CD4-positive, CD25-positive, alpha-beta regulatory T cell (primary cell): ENCODE data around the gene BPHL. TPM values are rescaled to one million over a fixed set of nuclear protein-coding genes. Genes with fewer than 3 reads are reported as not detected.
A peak's percentile ranks its signal among the peaks of the same experiment; 100 is the strongest.

ENCODE experiments used
- ATAC-seq, 2 donors: fragments of 150-1000 bp; cut with Tn5 transposase; one replicate each; pipeline ENCODE4 v1.10.0; 2021; ENCODE audit warnings: low read depth in 2 of 2, moderate number of reproducible peaks in 2 of 2, moderate library complexity in 1 of 2
- DNase-seq, 3 donors: peaks; one replicate each; pipeline versions ENCODE4 v3.0.0 to v3.0.0-alpha.2; 2012 to 2022; ENCODE audit warnings: mixed read lengths in 1 of 3
- H3K27ac ChIP-seq: one replicate; pipeline ENCODE4 v1.7.0; 2013; ENCODE audit warnings: mild to moderate bottlenecking, low read length; ENCODE audit not compliant: insufficient read depth, poor library complexity, severe bottlenecking
- H3K27me3 ChIP-seq: one replicate; pipeline ENCODE4 v1.7.0; 2013; ENCODE audit warnings: low read length; ENCODE audit not compliant: control insufficient read depth, insufficient read depth
- H3K36me3 ChIP-seq: one replicate; pipeline ENCODE4 v1.7.0; 2013; ENCODE audit warnings: mild to moderate bottlenecking, low read length, moderate library complexity; ENCODE audit not compliant: control insufficient read depth, insufficient read depth
- H3K4me1 ChIP-seq: 2 replicates; pipeline ENCODE4 v1.7.0; 2013; ENCODE audit warnings: mild to moderate bottlenecking, low read length; ENCODE audit not compliant: insufficient read depth, control insufficient read depth, poor library complexity, severe bottlenecking
- H3K4me3 ChIP-seq: one replicate; pipeline ENCODE4 v1.7.0; 2013; ENCODE audit warnings: low read depth, mild to moderate bottlenecking, low read length, moderate library complexity
- H3K9me3 ChIP-seq, 2 experiments: 1 replicate in 1 of 2; 2 replicates in 1 of 2; pipeline ENCODE4 v1.7.0; 2013; ENCODE audit warnings: low read length in 2 of 2, mild to moderate bottlenecking in 1 of 2, moderate library complexity in 1 of 2; ENCODE audit not compliant: control insufficient read depth in 2 of 2
- H3K27ac Mint-ChIP-seq, 3 donors: one replicate each; pipeline ENCODE4 v1.8.0; 2020 to 2022; ENCODE audit warnings: mild to moderate bottlenecking in 3 of 3, mixed read lengths in 3 of 3, moderate library complexity in 2 of 3
- H3K27me3 Mint-ChIP-seq: one replicate; pipeline ENCODE4 v1.8.0; 2022; ENCODE audit warnings: mild to moderate bottlenecking, mixed read lengths
- H3K36me3 Mint-ChIP-seq: one replicate; pipeline ENCODE4 v1.8.0; 2020; ENCODE audit warnings: mixed read lengths
- H3K4me1 Mint-ChIP-seq, 4 donors: one replicate each; pipeline ENCODE4 v1.8.0; 2020 to 2022; ENCODE audit warnings: mixed read lengths in 4 of 4, mild to moderate bottlenecking in 1 of 4
- H3K4me3 Mint-ChIP-seq, 4 donors: one replicate each; pipeline ENCODE4 v1.8.0; 2020 to 2022; ENCODE audit warnings: mild to moderate bottlenecking in 4 of 4, mixed read lengths in 4 of 4, moderate library complexity in 3 of 4
- H3K9me3 Mint-ChIP-seq, 7 donors: one replicate each; pipeline ENCODE4 v1.8.0; 2020 to 2022; ENCODE audit warnings: mixed read lengths in 7 of 7, mild to moderate bottlenecking in 3 of 7, moderate library complexity in 2 of 7
- polyA plus RNA-seq, 4 donors: library from polyadenylated mRNA; unstranded; fragments of 300-500 nt; fragmentation: Illumina TruSeq; gene quantifications; one replicate each; pipeline ENCODE4 v1.2.3, GENCODE V29; 2021
- total RNA-seq: library from RNA; stranded (reverse); gene quantifications from one replicate; pipeline ENCODE4 v1.2.3, GENCODE V29; 2022

Gene BPHL
- total and polyA plus RNA-seq, 5 donors from 2014 or later: 5.8 to 13.9 (median 7.2) TPM

GRCh38 chr6:3102875-3103274 lies 15.6 kb upstream of the BPHL start:
- no peaks in the 10 kb centered on the region for H3K9me3 Mint-ChIP-seq
- H3K27me3 ChIP-seq: no peaks in the 10 kb centered on the region
- no peak overlapping the region for H3K27ac ChIP-seq
- peaks cover 41% of the 10 kb centered on the region for H3K36me3 Mint-ChIP-seq
- ATAC-seq: no peak
- no peak overlapping the region for H3K4me3 Mint-ChIP-seq
- H3K4me1 ChIP-seq: no peaks in the 10 kb centered on the region
- H3K4me1 Mint-ChIP-seq: peaks cover 5 to 19% (median 7%) of the 10 kb centered on the region in 4 donors
- no peak for DNase-seq
- H3K27me3 Mint-ChIP-seq: no peaks in the 10 kb centered on the region
- H3K36me3 ChIP-seq: peaks cover 78% of the 10 kb centered on the region
- H3K27ac Mint-ChIP-seq: no peak overlapping the region
- H3K9me3 ChIP-seq: no peaks in the 10 kb centered on the region
- H3K4me3 ChIP-seq: no peak overlapping the region

GRCh38 chr6:3108746-3109414 lies 9.6 kb upstream of the BPHL start:
- H3K4me1 ChIP-seq: no peaks in the 10 kb centered on the region
- DNase-seq (no peak), ATAC-seq (no peak)
- Mint-ChIP-seq H3K9me3 (no peaks in the 10 kb centered on the region), H3K4me1 (peaks cover 10 to 19% (median 14%) of the 10 kb centered on the region in 4 donors), H3K27ac (peak overlapping the region; percentile 39 to 95 (median 80)), H3K4me3 (no peak overlapping the region), H3K36me3 (peaks cover 55% of the 10 kb centered on the region), H3K27me3 (no peaks in the 10 kb centered on the region)
- H3K4me3 ChIP-seq: no peak overlapping the region
- H3K9me3 ChIP-seq: no peaks in the 10 kb centered on the region
- no peak overlapping the region for H3K27ac ChIP-seq
- H3K36me3 ChIP-seq: peaks cover 86% of the 10 kb centered on the region
- no peaks in the 10 kb centered on the region for H3K27me3 ChIP-seq

DNA sequence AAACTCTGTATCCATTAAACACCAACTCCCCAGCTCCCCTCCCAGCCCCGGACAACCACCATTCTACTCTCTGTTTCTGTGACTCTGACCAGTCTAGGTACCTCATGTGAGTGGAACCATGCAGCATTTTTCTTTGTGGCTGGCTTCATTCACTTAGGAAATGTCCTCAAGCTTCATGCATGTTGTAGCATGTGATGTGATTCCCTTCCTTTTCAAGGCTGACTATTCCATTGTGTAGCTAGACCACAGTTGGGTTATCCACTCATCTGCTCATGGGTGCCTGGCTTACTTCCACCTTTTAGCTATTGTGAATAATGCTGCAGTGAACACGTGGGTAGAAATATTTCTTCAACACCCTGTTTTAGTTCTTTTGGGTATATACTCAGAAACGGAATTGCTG lies 8.8 kb upstream of the BPHL start:
- ATAC-seq: no peak
- Mint-ChIP-seq H3K9me3 (no peaks in the 10 kb centered on the region), H3K27ac (peak overlapping the region in 2 of 3 donors; percentile 80 to 95), H3K4me1 (peaks cover 10 to 18% (median 14%) of the 10 kb centered on the region in 4 donors), H3K36me3 (peaks cover 46% of the 10 kb centered on the region), H3K4me3 (no peak overlapping the region), H3K27me3 (no peaks in the 10 kb centered on the region)
- Histone ChIP-seq H3K36me3 (peaks cover 86% of the 10 kb centered on the region), H3K4me1 (no peaks in the 10 kb centered on the region), H3K4me3 (no peak overlapping the region), H3K9me3 (no peaks in the 10 kb centered on the region), H3K27ac (no peak overlapping the region), H3K27me3 (no peaks in the 10 kb centered on the region)
- DNase-seq: no peak

- Histone ChIP-seq H3K4me1 (peaks cover 12% of the 10 kb centered on the region), H3K4me3 (no peak overlapping the region), H3K9me3 (no peaks in the 10 kb centered on the region), H3K36me3 (peaks cover 50% of the 10 kb centered on the region), H3K27ac (no peak overlapping the region), H3K27me3 (no peaks in the 10 kb centered on the region)
- Mint-ChIP-seq H3K4me1 (peaks cover 9 to 18% (median 14%) of the 10 kb centered on the region in 4 donors), H3K36me3 (peaks cover 21% of the 10 kb centered on the region), H3K27ac (peak overlapping the region in 1 of 3 donors; percentile 69), H3K27me3 (no peaks in the 10 kb centered on the region), H3K4me3 (no peak overlapping the region), H3K9me3 (no peaks in the 10 kb centered on the region)
- no peak for DNase-seq
- no peak for ATAC-seq
Observed at GRCh38 chr6:3114377-3114776, 4.1 kb upstream of the BPHL start.

- H3K27ac ChIP-seq: peak overlapping the region; percentile 93
- Mint-ChIP-seq H3K4me1 (peaks cover 5 to 16% (median 14%) of the 10 kb centered on the region in 4 donors), H3K9me3 (no peaks in the 10 kb centered on the region), H3K27me3 (no peaks in the 10 kb centered on the region), H3K4me3 (peak overlapping the region; percentile 89 to 95 (median 94)), H3K27ac (peak overlapping the region; percentile 34 to 91 (median 91)), H3K36me3 (peaks cover 4% of the 10 kb centered on the region)
- no peaks in the 10 kb centered on the region for H3K9me3 ChIP-seq
- peak overlapping the region; percentile 71 for H3K4me3 ChIP-seq
- no peak for ATAC-seq
- H3K36me3 ChIP-seq: peaks cover 23% of the 10 kb centered on the region
- peaks cover 13% of the 10 kb centered on the region for H3K4me1 ChIP-seq
- no peaks in the 10 kb centered on the region for H3K27me3 ChIP-seq
- no peak for DNase-seq
Observed at GRCh38 chr6:3117912-3118352, 579 bp upstream of the BPHL start.

DNA sequence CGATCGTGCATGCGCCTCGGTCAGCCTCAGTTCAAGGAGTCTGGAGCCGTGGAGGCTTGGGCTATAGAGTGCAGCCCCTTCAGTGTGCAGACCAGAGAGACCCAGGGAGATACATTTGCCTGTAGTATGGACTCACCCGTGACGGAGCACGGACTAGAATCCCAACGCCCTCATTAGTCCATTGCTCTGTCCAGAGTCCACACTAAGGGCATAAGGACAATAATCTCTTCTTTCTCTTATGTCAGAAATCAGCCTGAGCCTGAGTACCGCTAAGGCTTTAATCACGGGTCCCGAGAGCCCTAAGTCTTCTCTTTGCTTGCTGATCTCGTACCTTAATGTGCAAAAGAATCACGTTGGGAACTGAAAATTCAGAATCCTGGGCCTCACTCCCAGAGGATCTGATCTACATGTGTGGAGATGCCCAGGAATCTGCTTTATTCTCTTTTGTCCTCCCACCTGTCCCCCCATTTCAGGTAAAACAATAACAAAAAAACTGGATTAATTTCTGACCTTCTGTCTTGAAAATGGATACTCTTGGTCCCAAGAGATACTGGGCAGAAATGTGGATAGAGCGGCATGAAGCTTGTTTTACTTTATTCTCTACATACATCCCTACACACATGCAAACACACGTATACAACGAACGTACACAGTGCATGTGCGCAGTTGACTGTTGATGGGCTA lies 671 bp downstream of the BPHL start:
- ATAC-seq: peak; percentile 7 to 14
- H3K4me1 ChIP-seq: peaks cover 13% of the 10 kb centered on the region
- Mint-ChIP-seq H3K27me3 (no peaks in the 10 kb centered on the region), H3K36me3 (no peaks in the 10 kb centered on the region), H3K27ac (peak overlapping the region in 2 of 3 donors; percentile 26 to 91), H3K4me3 (peak overlapping the region; percentile 81 to 95 (median 91)), H3K4me1 (peaks cover 5 to 16% (median 14%) of the 10 kb centered on the region in 4 donors), H3K9me3 (no peaks in the 10 kb centered on the region)
- H3K27me3 ChIP-seq: no peaks in the 10 kb centered on the region
- peak overlapping the region; percentile 81 for H3K4me3 ChIP-seq
- DNase-seq: no peak
- peaks cover 11% of the 10 kb centered on the region for H3K36me3 ChIP-seq
- H3K9me3 ChIP-seq: no peaks in the 10 kb centered on the region
- H3K27ac ChIP-seq: peak overlapping the region; percentile 93

DNA sequence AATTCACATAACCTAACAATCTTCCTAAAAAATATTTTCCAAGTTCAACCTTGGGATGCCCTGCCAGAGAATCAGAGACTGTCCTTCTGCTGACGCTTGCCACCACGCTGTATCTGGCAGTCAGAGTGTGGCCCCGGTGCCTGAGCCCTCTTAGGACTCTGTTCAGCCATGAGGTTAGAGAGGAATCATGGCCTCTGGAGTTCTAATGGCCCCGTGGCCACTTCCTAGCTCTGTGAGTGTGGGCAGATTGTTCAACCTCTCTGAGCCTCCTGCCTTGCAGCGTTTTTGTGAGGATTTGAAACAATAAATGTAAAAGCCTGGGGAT lies 2.2 kb downstream of the BPHL start:
- Mint-ChIP-seq H3K4me3 (peak overlapping the region; percentile 15 to 95 (median 44)), H3K9me3 (no peaks in the 10 kb centered on the region), H3K27ac (peak overlapping the region in 1 of 3 donors; percentile 55), H3K36me3 (no peaks in the 10 kb centered on the region), H3K4me1 (peaks cover 5 to 16% (median 14%) of the 10 kb centered on the region in 4 donors), H3K27me3 (no peaks in the 10 kb centered on the region)
- no peaks in the 10 kb centered on the region for H3K36me3 ChIP-seq
- H3K27me3 ChIP-seq: no peaks in the 10 kb centered on the region
- ATAC-seq (no peak), DNase-seq (no peak)
- peaks cover 13% of the 10 kb centered on the region for H3K4me1 ChIP-seq
- no peak overlapping the region for H3K27ac ChIP-seq
- no peaks in the 10 kb centered on the region for H3K9me3 ChIP-seq
- no peak overlapping the region for H3K4me3 ChIP-seq
